ENCODE data around the gene STX4.
A peak's percentile ranks its signal among the peaks of the same experiment; 100 is the strongest.

Gene STX4

GRCh38 chr16:31032736-31033708 is at the start of gene STX4:
Gene STX4 (plus strand): TSS chr16:31033558. CDS start chr16:31033806, 248 bp downstream.
- H3K4me1 ChIP-seq (ENCODE audit: insufficient read depth, poor library complexity, severe bottlenecking) = no peaks in the 10 kb centered on the region
- no peaks in the 10 kb centered on the region for H3K27me3 ChIP-seq (ENCODE audit: insufficient read depth, poor library complexity, severe bottlenecking)
- H3K27ac ChIP-seq (ENCODE audit: poor library complexity, severe bottlenecking) = peak within 1 kb of the TSS; percentile 44
- peak; percentile 95 for DNase-seq (ENCODE audit: low spot score)
- H3K36me3 ChIP-seq (ENCODE audit: low read depth) = peaks cover 12% of the 10 kb centered on the region
- TF ChIP-seq CTCF (IDR thresholded peaks at IDR 0.05; ENCODE audit: poor library complexity, severe bottlenecking) = no peak
- ATAC-seq (ENCODE audit: low read depth) = peak; percentile 71
- H3K4me3 ChIP-seq (ENCODE audit: severe bottlenecking) = peak within 1 kb of the TSS; percentile 62
- H3K9me3 ChIP-seq (ENCODE audit: severe bottlenecking) = no peaks in the 10 kb centered on the region

- no peak overlapping the region for H3K4me3 ChIP-seq (ENCODE audit: severe bottlenecking)
- no peak for ATAC-seq (ENCODE audit: low read depth)
- DNase-seq (ENCODE audit: low spot score) = no peak
- no peaks in the 10 kb centered on the region for H3K27me3 ChIP-seq (ENCODE audit: insufficient read depth, poor library complexity, severe bottlenecking)
- no peaks in the 10 kb centered on the region for H3K4me1 ChIP-seq (ENCODE audit: insufficient read depth, poor library complexity, severe bottlenecking)
- H3K36me3 ChIP-seq (ENCODE audit: low read depth) = peaks cover 26% of the 10 kb centered on the region
- H3K27ac ChIP-seq (ENCODE audit: poor library complexity, severe bottlenecking) = no peak overlapping the region
- no peaks in the 10 kb centered on the region for H3K9me3 ChIP-seq (ENCODE audit: severe bottlenecking)
- TF ChIP-seq CTCF (IDR thresholded peaks at IDR 0.05; ENCODE audit: poor library complexity, severe bottlenecking) = no peak
Observed at GRCh38 chr16:30983898-30984610, 49.3 kb upstream of the STX4 start.

- H3K27ac ChIP-seq (ENCODE audit: poor library complexity, severe bottlenecking) = no peak within 1 kb of the TSS
- ATAC-seq (ENCODE audit: low read depth) = peak; percentile 81
- peaks cover 20% of the 10 kb centered on the region for H3K36me3 ChIP-seq (ENCODE audit: low read depth)
Observed at GRCh38 chr16:30984669-30985400, 48.5 kb upstream of the STX4 start, which contains the start of gene HSD3B7. Gene HSD3B7 (plus strand): TSS chr16:30985207. CDS start chr16:30985659, 452 bp downstream.

More at GRCh38 chr16:30984669-30985400, 48.5 kb upstream of the STX4 start, which contains the start of gene HSD3B7:
- TF ChIP-seq CTCF (IDR thresholded peaks at IDR 0.05; ENCODE audit: poor library complexity, severe bottlenecking) = peak; percentile 95
- Histone ChIP-seq H3K4me3 (ENCODE audit: severe bottlenecking) (peak within 1 kb of the TSS; percentile 31), H3K27me3 (ENCODE audit: insufficient read depth, poor library complexity, severe bottlenecking) (no peaks in the 10 kb centered on the region), H3K4me1 (ENCODE audit: insufficient read depth, poor library complexity, severe bottlenecking) (no peaks in the 10 kb centered on the region), H3K9me3 (ENCODE audit: severe bottlenecking) (no peaks in the 10 kb centered on the region)
- no peak for DNase-seq (ENCODE audit: low spot score)

Measured in RWPE2 (cell line).